GM21717 (cell line): ENCODE measurements around the gene GPD1L.

Source experiments
- ATAC-seq: cut with Tn5 transposase; IDR thresholded peaks from one replicate; pipeline ENCODE4 v1.9.1; 2021; ENCODE audit warnings: mild to moderate bottlenecking, moderate library complexity; ENCODE audit not compliant: unreplicated experiment

GPD1L gene

DNA sequence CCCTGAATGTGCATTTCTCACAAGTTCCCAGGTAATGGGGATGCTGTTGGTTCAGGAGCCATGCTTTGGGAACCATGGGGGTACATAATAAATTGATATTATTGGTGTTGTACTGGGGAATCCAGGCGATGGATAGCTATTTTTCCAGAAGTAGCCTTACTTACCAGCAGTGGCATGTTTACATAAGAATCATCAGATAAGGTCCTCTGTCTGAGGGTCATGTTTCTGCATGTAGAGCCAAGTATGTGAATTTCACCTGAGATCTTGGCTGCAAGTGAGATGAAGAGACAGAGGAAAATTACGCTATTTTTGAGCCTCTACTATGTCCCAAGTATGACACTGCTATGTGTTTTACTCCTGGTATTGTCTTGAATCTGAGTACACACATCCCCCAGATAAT lies 26.3 kb downstream of the GPD1L start:
- ATAC-seq, result no peak

DNA sequence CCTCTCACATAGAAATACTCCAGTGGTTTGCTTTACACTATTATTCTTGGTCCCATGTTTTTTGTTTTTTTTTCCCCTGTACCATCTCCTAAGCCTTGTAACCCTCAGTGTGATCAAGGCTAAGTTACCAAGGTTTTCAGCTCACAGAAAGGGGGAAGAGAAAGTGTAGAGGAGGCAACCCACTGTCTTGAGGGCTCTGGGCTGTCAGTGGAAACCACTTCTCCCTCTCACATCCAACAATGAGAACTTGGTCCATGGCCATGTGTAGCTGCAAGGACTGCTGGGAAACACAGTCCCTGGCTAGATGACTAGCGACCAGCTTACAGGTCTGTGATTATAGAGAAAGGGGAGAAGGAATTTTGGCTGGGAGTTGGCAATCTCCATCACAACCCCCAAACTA lies 30.3 kb downstream of the GPD1L start:
- no peak for ATAC-seq

DNA sequence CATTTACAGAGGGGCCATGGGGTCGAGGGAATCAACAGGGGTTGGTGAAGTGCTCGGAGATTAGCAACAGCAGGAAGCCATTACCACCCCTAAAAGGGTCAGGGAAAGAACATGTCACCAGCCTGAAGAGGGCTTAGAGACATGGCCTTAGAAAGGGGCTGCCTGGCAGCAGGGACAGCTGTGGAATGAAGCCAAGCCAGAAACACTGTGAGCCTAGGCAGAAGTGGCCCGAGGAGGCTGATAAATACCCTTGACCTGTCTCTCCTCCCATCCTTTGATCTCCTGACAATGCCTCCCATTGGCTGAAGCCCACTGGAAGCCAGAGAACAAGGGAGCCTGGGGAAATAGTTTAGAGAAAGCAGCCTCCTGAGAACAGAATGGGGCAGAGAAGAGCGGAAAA lies 31.4 kb downstream of the GPD1L start:
- no peak for ATAC-seq

DNA sequence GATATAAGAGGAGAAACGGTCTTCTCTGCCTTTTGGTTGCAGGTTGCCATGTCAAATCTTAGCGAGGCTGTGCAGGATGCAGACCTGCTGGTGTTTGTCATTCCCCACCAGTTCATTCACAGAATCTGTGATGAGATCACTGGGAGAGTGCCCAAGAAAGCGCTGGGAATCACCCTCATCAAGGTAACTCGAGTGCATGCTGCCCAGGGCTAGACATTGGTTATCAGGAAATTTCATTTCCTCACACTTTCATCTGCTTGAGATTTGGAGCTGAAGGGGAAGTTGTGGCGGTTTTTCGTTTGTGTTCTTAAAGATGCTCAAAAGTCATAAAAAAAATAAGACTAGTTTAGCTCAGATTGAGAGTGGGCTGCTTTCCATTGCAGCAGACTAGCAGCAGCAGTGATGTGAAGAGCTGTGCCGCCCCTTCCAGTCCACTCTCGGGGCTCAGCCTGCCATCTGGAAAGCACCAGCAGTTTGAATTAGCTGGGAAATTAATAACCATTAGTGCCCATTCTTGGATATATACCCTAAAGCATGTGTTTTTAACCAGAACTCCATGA lies 32.2 kb downstream of the GPD1L start:
- ATAC-seq, result no peak

DNA sequence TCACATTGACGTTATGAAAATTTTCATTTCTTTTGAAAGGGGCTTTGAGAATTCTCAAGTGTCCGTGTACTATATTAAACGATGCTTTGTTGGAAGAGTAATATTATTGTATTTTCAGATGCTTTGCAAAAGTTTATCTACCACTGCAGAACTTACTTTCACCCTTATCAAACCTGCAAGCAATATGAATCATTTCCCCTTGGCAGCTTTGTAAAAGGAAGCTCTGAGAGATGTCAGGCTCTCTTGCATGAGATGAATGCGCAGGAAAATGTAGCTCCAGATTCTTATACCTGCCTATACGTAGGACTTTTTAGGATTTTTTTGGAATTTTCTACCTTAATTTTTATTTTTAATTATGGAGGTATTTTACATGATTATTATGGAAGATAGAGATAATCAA lies 34.5 kb downstream of the GPD1L start:
- no peak for ATAC-seq

DNA sequence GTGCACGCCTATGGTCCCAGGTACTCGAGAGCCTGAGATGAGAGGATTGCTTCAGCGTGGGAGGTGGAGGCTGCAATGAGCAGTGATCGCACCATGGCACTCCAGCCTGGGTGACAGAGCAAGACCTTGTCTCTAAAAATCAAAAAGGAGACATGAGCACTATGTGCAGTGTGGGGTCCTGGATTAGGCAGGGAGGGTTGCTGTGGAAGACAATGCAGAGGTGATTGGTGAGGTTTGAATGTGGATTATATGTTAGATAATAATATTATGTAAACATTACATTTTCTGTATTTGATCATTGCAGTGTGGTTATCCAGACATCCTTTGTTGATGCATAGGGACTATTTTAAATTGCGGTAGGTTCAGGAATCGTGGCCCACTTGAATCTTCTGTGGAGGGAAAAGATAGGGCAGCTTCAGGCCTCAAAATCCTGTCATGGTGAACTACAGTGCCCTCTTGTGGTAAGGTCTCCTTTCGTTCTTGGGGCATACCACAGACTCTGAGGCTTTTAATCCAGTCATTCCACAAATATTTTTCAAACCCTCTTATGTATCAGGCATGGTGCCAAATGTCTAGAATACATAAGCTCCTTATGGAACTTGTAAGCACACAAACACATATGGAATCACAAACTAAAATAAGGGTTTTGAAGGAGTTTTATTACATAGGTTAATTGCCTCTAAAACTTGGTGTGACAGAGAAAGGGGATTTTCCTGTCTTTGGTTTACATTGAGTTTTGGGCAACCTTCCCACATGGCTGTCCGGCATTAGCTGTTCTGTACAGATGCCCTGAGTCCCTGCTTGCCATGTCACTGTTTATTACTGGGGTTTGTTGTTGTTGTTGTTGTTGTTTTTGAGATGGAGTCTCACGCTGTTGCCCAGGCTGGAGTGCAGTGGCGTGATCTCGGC lies 37.7 kb downstream of the GPD1L start:
- no peak for ATAC-seq

DNA sequence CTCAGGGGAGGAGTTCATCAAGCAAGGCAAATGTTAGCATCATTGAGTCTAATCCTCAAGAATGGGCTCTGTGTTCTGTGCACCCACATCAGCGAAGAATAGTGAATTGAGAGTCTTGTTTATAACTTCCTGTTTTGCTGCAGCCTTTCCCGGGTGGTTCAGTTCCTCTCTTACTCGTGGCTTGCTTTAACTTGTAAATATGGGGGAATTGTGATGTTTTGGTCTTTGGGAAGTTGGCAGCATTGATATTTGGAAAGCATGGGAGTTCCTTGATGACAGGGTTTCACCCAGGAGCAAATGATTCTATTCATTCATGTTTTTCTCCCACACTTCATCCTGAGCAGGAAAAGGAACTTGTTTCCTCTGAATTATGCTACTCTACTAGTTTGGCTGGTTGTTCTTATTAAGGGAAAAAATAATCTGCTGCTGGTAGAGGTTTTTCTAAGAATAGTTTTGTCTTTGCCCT lies 40.4 kb downstream of the GPD1L start:
- no peak for ATAC-seq

DNA sequence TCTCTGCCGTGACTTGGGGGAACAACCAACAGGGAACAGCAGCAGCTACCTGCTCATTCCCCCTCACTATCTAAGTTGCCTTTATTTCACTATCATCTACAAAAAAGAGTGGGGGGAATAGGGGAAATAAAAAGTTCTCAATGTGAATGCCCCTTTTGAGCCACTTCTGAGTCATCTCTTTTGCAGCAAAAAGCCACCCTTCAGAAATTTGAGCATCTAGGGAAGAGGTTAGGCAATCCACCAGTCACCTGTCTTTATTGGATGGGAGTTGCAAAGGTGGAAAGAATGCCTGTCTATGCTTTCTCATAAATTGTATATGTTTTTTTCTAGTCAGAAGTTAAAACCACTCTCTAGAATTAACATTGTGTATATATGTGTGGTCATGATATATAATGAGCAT lies 41.1 kb downstream of the GPD1L start:
- no peak for ATAC-seq

DNA sequence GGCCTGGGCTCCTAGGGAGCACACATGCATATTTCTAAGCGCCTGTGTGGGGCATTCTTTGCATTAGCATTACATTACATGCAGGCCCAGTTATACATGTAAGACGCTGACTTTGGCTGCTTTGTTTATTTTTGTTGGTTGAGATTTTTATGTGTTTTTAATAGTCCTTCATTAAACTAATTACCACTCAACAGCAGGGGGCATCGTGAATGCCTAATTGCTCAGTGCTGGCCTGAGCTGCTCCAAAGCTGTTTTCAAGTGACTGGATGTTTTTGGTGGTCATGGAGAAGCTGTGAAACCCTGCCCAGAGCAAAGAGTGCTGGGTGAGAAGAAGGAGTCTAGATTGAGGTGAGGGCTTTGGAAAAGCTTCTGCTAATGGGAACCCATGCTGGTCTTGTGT lies 41.5 kb downstream of the GPD1L start:
- no peak for ATAC-seq

DNA sequence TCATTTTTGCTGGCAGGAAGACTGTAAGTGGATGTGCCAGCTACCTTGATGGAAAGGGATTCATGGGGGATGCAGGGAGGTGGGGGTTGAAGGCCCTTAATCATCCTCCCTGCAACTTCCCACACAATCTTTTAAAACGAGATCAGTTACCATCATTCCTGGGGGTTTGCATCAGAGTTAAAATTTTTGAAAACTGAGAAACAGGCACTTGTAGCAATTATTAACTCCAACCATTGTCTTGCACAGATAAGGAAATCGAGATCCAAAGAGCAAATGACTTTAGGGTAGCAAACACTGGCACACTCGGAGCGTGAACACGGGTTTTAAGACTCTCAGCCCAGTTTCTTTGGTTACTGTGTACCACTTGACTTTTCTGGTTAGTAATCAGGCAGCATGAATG lies 41.9 kb downstream of the GPD1L start:
- no peak for ATAC-seq

DNA sequence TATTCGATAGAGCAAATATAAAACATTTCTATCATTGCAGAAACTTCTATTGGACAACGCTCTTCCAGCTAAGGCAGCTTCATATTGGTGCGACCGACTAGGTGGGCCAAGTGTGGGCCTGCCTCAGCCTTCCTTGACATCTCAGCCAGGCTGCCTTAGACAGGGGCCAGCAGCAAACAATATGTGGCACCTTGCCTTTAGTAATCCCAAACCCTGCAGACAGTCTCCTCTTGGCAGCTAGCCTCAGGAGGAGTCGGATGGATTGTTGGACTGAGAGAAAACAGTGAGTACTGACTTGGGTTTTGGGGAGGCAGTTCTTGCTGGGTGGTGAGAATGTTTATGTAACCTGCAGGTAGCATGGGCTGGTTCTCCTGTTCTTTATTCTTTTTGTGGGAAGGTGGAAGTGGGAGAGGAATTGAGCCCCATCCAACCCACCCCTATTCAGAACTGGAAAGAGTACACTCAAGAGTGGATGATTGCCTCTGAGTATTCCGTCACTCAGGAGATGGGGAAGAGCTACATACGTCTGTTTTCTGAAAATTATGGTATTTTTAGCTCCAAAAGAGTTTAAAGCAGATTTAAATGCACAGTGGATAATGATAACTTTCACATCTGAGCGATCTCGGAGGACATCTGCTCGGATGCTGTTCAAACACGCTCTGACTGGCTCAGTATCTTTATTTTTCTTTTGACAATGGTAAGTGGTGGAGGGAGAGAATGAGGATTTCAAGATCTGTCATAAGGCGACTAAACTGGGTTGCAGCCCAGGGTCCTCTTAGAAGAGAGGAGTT lies 47.2 kb downstream of the GPD1L start:
- no peak for ATAC-seq

DNA sequence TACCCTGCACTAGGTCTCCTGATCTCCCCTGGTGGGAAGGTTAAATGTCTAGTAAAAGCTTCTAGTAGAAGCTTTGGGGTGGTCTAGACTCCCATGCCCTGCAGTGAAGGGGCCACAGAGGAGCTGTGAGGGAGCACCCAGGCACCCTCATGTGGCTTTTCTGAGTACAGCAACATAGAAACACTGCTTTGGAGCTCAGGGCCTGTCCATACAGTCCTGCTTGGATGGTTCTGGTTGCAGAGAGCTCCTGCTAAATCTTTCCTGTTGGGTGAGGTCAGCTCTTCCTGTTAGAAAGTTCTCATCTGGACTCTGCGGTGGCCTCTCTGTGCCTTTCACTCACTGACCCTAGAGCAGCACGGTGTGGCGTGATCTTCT lies 47.8 kb downstream of the GPD1L start:
- ATAC-seq, result no peak

DNA sequence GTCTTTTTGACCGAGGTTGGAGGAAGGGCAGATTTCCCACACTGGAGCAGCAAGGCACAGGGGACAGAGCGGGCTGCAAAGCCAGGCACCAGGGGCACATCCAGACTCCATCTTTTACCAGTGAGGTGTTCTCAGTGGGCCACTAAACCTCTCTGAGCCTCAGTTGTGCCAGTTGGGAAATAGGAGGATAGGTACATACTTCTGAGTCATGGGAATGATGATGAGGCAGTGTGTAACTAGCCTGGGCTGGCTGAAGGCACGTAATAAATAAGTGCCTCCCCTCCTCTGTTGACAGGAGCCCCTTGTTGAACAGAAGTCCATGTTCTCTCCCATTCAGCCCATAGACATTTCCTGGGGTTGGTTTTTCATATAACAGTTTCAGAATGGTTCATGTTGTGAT lies 48.7 kb downstream of the GPD1L start:
- no peak for ATAC-seq

DNA sequence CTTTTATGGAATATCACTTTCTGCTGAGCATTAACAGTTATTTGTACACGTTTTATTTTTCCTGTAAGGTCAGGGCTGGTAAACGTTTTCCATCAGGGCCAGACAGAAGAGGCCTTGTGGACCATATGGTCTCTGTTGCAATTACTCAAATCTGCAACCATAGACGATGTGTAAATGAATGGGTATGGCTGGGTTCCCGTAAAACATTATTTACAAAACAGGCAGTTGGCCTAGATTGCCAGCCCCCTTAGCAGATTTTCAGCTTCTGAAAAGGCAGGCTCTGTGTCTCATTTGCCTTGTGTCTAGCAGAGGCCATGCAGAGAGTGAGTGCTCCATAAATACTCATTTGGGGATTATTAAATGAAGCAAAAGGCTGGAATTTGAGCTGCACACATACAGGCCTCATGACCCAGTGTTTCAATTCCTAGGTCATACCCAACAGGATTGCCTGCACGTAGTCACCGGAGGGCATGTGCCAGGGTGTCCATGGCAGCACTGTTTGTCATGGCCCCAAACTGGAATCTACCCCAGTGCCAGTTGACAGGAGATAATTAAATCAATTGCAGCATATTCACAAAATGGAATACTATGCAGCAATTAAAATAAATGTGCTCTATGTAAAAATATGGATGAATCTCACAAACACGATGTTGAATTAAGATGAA lies 51.3 kb downstream of the GPD1L start:
- no peak for ATAC-seq

DNA sequence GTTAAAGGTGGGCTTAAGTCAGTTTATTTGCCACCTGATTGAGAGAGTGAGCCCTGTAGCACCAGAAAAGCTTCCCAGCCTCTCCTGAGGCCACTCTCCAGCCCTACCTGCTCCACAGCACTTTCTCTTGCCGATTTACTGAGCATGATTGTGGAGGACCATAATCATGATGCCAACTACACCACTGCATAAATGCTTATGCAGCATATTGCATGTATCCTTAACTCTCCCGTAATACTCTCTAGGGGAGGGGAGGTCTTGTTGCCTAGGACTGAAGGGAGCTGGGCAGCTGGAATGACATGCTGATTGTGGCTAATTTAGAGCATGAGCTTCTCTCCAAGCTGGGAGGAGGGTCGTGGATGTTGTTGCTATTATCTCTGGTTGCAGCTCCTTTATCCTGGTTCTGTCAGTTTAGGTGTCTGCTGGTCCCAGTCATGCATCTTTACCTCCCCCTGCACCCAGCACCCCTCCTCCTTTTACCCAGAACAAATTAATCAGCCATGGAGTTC lies 54.3 kb downstream of the GPD1L start:
- ATAC-seq, result no peak

DNA sequence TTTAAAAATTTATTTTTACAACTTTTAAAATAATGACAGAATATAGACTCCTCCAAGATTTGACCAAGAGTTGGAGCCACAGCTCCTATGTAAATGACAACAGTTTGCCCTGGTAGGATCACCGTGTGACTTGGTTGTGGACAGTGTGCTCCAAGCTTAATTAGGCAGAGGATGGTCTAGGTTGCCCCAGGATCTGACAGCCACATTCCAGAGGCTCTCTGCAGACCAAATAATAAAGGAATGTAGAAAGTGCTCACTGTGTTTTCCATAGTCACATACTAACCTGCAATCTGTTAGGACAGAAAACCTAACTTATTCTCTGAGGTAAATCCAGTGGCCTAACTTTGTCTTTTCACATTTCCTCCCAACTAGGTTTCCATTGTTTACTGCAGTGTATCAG lies 59.0 kb downstream of the GPD1L start:
- ATAC-seq, result no peak

DNA sequence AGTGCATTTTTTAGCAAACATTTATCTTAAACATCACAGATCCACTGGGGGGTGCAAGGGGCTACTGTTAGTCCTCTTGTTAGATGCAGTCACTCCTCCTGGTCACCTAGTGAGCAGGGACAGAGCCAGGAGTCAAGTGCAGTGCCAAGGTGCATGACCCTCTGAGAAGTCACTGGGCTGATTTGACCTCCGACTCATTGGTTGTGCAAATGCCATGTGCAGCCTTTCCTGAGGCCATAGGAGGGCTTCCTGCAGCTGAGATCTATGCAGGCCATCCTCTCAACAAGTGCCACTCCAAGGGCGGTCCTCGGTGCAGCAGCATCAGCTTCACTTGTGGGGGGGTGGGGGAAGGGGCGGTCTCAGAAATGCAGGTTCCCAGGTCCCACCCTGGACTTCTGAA lies 60.2 kb downstream of the GPD1L start:
- no peak for ATAC-seq

DNA sequence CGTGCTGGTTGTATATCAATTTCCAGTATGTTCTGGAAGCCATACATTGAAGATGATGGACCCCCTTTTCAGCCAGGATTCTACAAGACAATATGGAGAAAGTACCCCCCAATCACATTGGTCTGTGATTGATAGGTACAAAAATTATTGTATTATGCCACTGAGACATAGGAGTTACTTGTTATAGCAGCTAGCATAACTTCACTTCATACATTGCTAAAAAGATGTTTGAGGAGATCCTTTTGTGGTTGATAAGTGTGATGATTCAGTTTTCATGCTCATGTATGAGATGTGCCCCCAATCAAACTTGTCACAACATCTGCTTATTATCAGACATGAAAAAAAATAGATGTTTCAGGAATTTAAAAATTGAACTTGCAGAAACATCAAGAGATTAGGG lies 66.0 kb downstream of the GPD1L start:
- no peak for ATAC-seq

DNA sequence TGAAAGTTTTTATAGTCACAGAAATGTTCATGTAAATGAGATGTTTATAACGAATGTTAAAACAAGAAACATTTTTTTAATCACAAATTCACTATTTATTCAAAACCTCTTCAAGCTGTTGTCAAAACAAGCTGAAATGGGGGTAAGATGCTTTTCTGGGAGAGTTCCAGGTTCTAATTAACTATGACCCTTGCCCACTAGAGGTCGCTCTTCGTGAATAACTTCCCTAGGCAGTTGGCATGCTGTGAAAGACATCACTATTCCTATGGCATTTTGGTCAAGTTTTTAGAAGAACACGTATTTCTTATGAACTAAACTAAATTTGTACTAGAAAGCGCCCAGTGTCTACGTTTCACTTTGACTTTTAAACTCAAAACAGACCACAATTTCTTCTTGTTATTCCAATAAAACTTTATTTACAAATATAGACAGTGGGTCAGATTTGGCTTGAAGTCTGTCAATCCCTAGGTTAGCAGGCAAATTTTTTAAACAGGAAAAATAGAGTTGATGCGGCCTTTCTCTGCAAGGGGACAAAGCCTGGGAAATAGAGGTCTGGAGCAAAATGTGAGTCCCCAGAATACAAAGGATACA lies 69.3 kb downstream of the GPD1L start:
- no peak for ATAC-seq

DNA sequence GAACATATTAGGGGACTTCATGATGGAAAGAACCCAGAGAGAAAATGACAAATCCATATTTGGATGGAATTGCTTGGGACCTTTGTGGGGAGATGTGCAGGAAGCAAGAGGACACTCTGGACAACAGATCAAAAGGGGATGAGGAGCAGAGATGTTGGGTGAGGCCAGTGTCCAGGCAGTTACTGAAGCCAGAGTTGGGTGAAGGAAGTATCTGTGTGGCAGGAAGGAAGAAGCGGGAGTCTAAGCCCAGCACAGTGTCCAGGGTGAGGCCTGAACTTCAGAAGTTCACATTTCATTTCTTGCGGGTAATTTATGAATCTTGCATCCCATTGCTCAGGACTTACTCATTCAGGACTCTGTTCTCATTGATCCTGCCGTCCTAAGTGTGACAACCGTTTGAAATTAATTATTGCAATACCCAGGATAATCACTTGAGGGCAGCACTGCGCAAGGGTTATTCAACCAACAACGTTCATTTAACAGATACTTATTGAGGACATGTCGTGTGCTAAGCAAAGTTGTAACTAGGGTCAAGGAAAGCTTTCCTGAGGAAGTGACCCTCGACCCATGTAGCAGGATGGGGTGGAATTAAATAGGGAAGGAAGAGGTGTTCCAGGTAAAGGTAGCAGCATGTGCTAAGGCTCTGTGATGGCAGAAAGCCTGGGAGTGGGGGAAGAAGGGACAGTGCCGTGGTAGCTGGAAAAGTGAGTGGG lies 70.7 kb downstream of the GPD1L start:
- ATAC-seq, result peak; percentile 45
